ENCODE data around the gene SUV39H2. TPM values are rescaled to one million over a fixed set of nuclear protein-coding genes. Genes with fewer than 3 reads are reported as not detected.
A peak's percentile ranks its signal among the peaks of the same experiment; 100 is the strongest.
"Not testable (repeated sequence)": the region's sequence is repeated elsewhere in the genome, so short reads cannot be mapped to it uniquely, and the experiment has no call there.

Gene SUV39H2
- total RNA-seq, 2 donors from 2014 or later, result 35.4 to 37.6 TPM

DNA sequence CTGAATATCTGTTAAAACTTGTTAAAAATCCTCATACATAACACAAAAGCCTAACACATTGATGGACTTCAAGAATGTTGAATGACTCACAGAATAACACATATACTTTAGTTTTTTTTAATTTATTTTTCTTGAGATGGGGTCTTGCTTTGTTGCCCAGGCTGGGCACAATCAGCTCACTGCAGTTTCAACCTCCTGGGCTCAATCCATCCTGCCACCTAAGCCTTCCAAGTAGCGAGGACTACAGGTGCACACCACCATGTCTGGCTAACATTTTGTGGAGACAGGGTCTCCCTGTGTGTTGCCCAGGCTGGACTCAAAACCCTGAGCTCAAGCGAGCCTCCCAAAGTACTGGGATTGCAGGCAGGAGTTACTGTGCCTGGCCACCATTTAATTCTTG, 28.1 kb downstream of the SUV39H2 start:
- no peak for DNase-seq
- H3K4me1 Mint-ChIP-seq, result no peaks in the 10 kb centered on the region
- H3K27me3 ChIP-seq (ENCODE audit: control insufficient read depth, insufficient read depth, low read length, poor library complexity, severe bottlenecking), result no peaks in the 10 kb centered on the region
- peaks cover 29% of the 10 kb centered on the region for H3K9me3 ChIP-seq (ENCODE audit: control insufficient read depth, low read length)
- peak overlapping the region; percentile 30 for H3K4me3 ChIP-seq (ENCODE audit: low read length)
- no peak overlapping the region for H3K27ac ChIP-seq (ENCODE audit: low read depth, low read length)
- H3K9me3 Mint-ChIP-seq, result peaks cover 14% of the 10 kb centered on the region
- no peaks in the 10 kb centered on the region for H3K27me3 Mint-ChIP-seq (ENCODE audit: insufficient read depth)
- H3K4me3 Mint-ChIP-seq, result no peak overlapping the region
- peaks cover 83% of the 10 kb centered on the region for H3K36me3 Mint-ChIP-seq (ENCODE audit: low read depth)
- TF ChIP-seq, protein P1, sequence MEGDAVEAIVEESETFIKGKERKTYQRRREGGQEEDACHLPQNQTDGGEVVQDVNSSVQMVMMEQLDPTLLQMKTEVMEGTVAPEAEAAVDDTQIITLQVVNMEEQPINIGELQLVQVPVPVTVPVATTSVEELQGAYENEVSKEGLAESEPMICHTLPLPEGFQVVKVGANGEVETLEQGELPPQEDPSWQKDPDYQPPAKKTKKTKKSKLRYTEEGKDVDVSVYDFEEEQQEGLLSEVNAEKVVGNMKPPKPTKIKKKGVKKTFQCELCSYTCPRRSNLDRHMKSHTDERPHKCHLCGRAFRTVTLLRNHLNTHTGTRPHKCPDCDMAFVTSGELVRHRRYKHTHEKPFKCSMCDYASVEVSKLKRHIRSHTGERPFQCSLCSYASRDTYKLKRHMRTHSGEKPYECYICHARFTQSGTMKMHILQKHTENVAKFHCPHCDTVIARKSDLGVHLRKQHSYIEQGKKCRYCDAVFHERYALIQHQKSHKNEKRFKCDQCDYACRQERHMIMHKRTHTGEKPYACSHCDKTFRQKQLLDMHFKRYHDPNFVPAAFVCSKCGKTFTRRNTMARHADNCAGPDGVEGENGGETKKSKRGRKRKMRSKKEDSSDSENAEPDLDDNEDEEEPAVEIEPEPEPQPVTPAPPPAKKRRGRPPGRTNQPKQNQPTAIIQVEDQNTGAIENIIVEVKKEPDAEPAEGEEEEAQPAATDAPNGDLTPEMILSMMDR (conservative IDR thresholded peaks at IDR 0.05), result no peak
- 91 to 100% methylated on average over 2 of the region's 2 CpGs for WGBS, 2 experiments (ENCODE audit: insufficient coverage in 1 of 2, insufficient read length in 1 of 2)
- H3K27ac Mint-ChIP-seq, result no peak overlapping the region
- H3K4me1 ChIP-seq (ENCODE audit: control insufficient read depth, insufficient read depth, low read length), result no peaks in the 10 kb centered on the region
- H3K36me3 ChIP-seq (ENCODE audit: control insufficient read depth, insufficient read depth, low read length), result peaks cover 93% of the 10 kb centered on the region
- no peak overlapping the region for H3K9ac ChIP-seq (ENCODE audit: extremely low read depth, low read length, poor library complexity, severe bottlenecking)

DNA sequence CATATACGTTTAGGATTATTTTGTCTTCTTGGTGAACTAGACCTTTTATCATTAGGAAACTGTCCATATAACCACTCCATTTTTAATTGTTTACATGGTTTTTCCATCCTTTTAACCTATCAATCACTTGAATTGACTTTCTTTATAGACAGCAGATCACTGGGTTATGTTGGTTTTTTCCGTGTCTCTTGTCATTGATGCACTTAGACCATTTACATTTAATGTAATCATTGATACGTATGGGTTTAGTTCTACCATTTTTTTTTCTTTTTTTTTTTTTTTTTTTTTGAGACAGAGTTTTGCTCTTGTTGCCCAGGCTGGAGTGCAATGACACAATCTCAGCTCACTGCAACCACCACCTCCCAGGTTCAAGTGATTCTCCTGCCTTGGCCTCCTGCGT, 28.9 kb downstream of the SUV39H2 start:
- H3K36me3 Mint-ChIP-seq (ENCODE audit: low read depth), result peaks cover 87% of the 10 kb centered on the region

DNA sequence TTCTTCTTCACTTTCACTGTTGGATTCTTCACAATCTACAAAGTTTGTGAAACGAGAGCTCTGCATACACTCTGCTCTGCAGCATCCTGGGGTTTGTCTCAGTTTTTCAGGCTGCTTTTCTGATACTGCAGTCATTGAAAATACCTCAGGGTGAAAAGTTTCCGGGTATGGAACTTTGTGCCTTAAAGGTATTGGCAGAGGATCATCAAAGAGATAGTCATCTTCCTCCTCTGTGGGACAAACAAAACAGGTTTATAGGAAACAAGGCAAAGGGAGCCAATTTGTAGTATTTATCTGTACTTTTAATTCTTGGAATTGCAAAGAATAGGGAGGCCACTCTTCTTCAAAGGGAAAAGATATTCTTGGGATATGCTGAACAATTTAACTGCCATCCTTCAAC, 30.4 kb downstream of the SUV39H2 start:
- no peak for DNase-seq
- H3K36me3 ChIP-seq (ENCODE audit: control insufficient read depth, insufficient read depth, low read length), result peaks cover 73% of the 10 kb centered on the region
- 92 to 100% methylated on average over 1 to 2 of the region's 2 CpGs for WGBS, 2 experiments (ENCODE audit: insufficient coverage in 1 of 2, insufficient read length in 1 of 2)

More for the DNA sequence above, 28.9 kb downstream of the SUV39H2 start:
- not testable (repeated sequence) for H3K4me3 ChIP-seq (ENCODE audit: low read length); H3K27ac Mint-ChIP-seq; H3K27me3 ChIP-seq (ENCODE audit: control insufficient read depth, insufficient read depth, low read length, poor library complexity, severe bottlenecking); H3K27ac ChIP-seq (ENCODE audit: low read depth, low read length); H3K9ac ChIP-seq (ENCODE audit: extremely low read depth, low read length, poor library complexity, severe bottlenecking); H3K27me3 Mint-ChIP-seq (ENCODE audit: insufficient read depth); DNase-seq; H3K4me3 Mint-ChIP-seq; H3K4me1 ChIP-seq (ENCODE audit: control insufficient read depth, insufficient read depth, low read length); H3K4me1 Mint-ChIP-seq
- 71 to 99% methylated on average over 1 to 3 of the region's 4 CpGs for WGBS, 2 experiments (ENCODE audit: insufficient coverage in 1 of 2, insufficient read length in 1 of 2)
- Histone ChIP-seq H3K36me3 (ENCODE audit: control insufficient read depth, insufficient read depth, low read length) (peaks cover 85% of the 10 kb centered on the region), H3K9me3 (ENCODE audit: control insufficient read depth, low read length) (peaks cover 29% of the 10 kb centered on the region)
- H3K9me3 Mint-ChIP-seq, result peaks cover 14% of the 10 kb centered on the region

More for the DNA sequence above, 30.4 kb downstream of the SUV39H2 start:
- peaks cover 94% of the 10 kb centered on the region for H3K36me3 Mint-ChIP-seq (ENCODE audit: low read depth)
- H3K4me1 ChIP-seq (ENCODE audit: control insufficient read depth, insufficient read depth, low read length), result no peaks in the 10 kb centered on the region
- no peak overlapping the region for H3K4me3 ChIP-seq (ENCODE audit: low read length)
- no peaks in the 10 kb centered on the region for H3K27me3 ChIP-seq (ENCODE audit: control insufficient read depth, insufficient read depth, low read length, poor library complexity, severe bottlenecking)
- H3K9me3 ChIP-seq (ENCODE audit: control insufficient read depth, low read length), result peaks cover 32% of the 10 kb centered on the region
- H3K4me3 Mint-ChIP-seq, result no peak overlapping the region
- H3K9ac ChIP-seq (ENCODE audit: extremely low read depth, low read length, poor library complexity, severe bottlenecking), result no peak overlapping the region
- no peak overlapping the region for H3K27ac ChIP-seq (ENCODE audit: low read depth, low read length)
- H3K4me1 Mint-ChIP-seq, result no peaks in the 10 kb centered on the region
- no peaks in the 10 kb centered on the region for H3K27me3 Mint-ChIP-seq (ENCODE audit: insufficient read depth)
- H3K27ac Mint-ChIP-seq, result no peak overlapping the region
- TF ChIP-seq, protein P1 (conservative IDR thresholded peaks at IDR 0.05), result no peak
- peaks cover 14% of the 10 kb centered on the region for H3K9me3 Mint-ChIP-seq

All from endodermal cell (in vitro differentiated cells).